GM12878 (cell line): Measurements from ENCODE around the gene ZNF317. TPM values are rescaled to one million over a fixed set of nuclear protein-coding genes. Genes with fewer than 3 reads are reported as not detected.

Experiments used
- BMI1 ChIP-seq: fragments of 450-650 bp; IDR thresholded peaks from 2 replicates; pipeline ENCODE4 v1.6.1; 2016; ENCODE audit warnings: mild to moderate bottlenecking, moderate library complexity, borderline replicate concordance
- CBFB ChIP-seq: IDR thresholded peaks from 2 replicates; pipeline ENCODE4 v1.6.1; 2016; ENCODE audit warnings: antibody characterized with exemption, low read depth
- CBX3 ChIP-seq: fragments of 200-600 bp; sonication (generic); IDR thresholded peaks from 2 replicates; pipeline ENCODE4 v1.6.1; 2016; ENCODE audit warnings: low read depth, borderline replicate concordance
- EZH2 ChIP-seq: IDR thresholded peaks from 2 replicates; pipeline ENCODE4 v1.6.1; 2012; ENCODE audit warnings: low read depth, mild to moderate bottlenecking, control low read depth, inconsistent platforms, low read length, borderline replicate concordance; ENCODE audit not compliant: control insufficient read depth
- JUND ChIP-seq: IDR thresholded peaks from 2 replicates; pipeline ENCODE4 v1.6.1; 2012; ENCODE audit warnings: low read depth, mild to moderate bottlenecking, low read length, improper control_type of control experiment, moderate library complexity
- ZNF217 ChIP-seq: fragments of 450-650 bp; IDR thresholded peaks from 2 replicates; pipeline ENCODE4 v1.6.1; 2017; ENCODE audit warnings: antibody characterized with exemption, mild to moderate bottlenecking
- polyA plus RNA-seq, 11 experiments: library from polyadenylated mRNA; depleted of rRNA in 4 of 11; unstranded in 6 of 11; stranded (reverse) in 5 of 11; fragments of >200 nt; fragmentation: Nextera tagmentation in 4 of 11; fragmentation: Illumina TruSeq in 1 of 11; extraction: Ambion mirVana in 4 of 11; extraction: Trizol in 1 of 11; gene quantifications; 1 replicate in 1 of 11; 2 replicates in 10 of 11; pipeline versions ENCODE4 v1.2.1 to v1.2.3, GENCODE V29; 2011 to 2016; ENCODE audit warnings: inconsistent platforms in 2 of 11, missing spikeins in 2 of 11, low read depth in 1 of 11
- total RNA-seq, 4 experiments: library from RNA; depleted of rRNA in 3 of 4; stranded (reverse); fragments of >200 nt in 3 of 4; fragmentation: Illumina TruSeq in 1 of 4; extraction: Trizol in 1 of 4; gene quantifications; 2 replicates each; pipeline versions ENCODE4 v1.2.1 to v1.2.3, GENCODE V29; 2013 to 2021
- TF ChIP-seq, protein P1 (sequence below): fragments of 450-650 bp; IDR thresholded peaks from 2 replicates; pipeline ENCODE4 v1.6.1; 2016; ENCODE audit warnings: mild to moderate bottlenecking, moderate library complexity, borderline replicate concordance
- TF ChIP-seq, protein P2 (sequence below): fragments of 450-650 bp; IDR thresholded peaks from 2 replicates; pipeline ENCODE4 v1.6.1; 2017; ENCODE audit warnings: mild to moderate bottlenecking
- TF ChIP-seq, protein P3 (sequence below): fragments of 450-650 bp; IDR thresholded peaks from 2 replicates; pipeline ENCODE4 v1.6.1; 2018; ENCODE audit warnings: mild to moderate bottlenecking, low read depth, moderate library complexity; ENCODE audit not compliant: partially characterized antibody
- TF ChIP-seq, protein P4 (sequence below): fragments of 150-350 bp; IDR thresholded peaks from 2 replicates; pipeline ENCODE4 v1.6.1; 2014; ENCODE audit warnings: mild to moderate bottlenecking, low read depth, low read length
- TF ChIP-seq, protein P5 (sequence below): fragments of 450-650 bp; IDR thresholded peaks from 2 replicates; pipeline ENCODE4 v1.6.1; 2016; ENCODE audit warnings: mild to moderate bottlenecking
- TF ChIP-seq, protein P6 (sequence below): fragments of 450-650 bp; IDR thresholded peaks from 2 replicates; pipeline ENCODE4 v1.6.1; 2017; ENCODE audit warnings: mild to moderate bottlenecking, moderate library complexity

Gene ZNF317
- total and polyA plus RNA-seq, 10 of the 15 experiments (the other 5 are each of a cell fraction or from before 2014, with no cell fraction given) = 22.7 to 39.4 (median 32.6) TPM

DNA sequence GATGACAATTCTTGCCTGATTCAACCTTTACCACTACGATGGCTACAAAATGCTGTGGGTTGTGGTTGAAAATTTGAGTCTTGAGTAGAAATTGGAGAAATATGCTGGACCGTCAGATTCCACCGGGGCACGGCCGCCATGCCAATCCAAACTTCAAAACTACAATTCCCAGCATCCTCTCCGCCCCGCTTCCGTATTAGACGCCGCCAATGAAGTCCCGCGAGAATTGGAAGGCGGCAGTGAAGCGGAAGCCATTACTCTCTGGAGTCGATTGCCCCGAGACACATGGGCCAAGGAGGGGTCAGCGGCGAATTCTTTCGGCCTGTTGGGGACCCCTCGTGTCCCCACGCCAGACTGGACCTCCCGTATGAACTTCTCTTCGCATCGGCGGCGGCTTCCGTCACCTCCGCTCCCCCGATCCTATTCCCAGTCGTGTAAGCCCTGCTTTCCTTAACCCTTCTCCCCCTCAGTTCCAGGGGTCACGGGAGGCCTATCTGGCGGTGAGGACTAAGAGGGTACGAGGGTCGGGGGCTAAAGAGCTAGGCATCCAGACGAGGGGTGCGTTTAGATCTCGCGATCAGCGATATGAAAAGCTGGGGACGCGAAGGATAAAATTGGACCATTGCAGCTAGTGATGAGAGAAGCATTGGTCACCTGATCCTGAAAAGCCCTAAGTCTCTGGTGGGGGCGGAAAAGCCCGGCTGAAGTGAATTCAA, at the start of gene ZNF317 (continued):
- TF ChIP-seq, protein P1, sequence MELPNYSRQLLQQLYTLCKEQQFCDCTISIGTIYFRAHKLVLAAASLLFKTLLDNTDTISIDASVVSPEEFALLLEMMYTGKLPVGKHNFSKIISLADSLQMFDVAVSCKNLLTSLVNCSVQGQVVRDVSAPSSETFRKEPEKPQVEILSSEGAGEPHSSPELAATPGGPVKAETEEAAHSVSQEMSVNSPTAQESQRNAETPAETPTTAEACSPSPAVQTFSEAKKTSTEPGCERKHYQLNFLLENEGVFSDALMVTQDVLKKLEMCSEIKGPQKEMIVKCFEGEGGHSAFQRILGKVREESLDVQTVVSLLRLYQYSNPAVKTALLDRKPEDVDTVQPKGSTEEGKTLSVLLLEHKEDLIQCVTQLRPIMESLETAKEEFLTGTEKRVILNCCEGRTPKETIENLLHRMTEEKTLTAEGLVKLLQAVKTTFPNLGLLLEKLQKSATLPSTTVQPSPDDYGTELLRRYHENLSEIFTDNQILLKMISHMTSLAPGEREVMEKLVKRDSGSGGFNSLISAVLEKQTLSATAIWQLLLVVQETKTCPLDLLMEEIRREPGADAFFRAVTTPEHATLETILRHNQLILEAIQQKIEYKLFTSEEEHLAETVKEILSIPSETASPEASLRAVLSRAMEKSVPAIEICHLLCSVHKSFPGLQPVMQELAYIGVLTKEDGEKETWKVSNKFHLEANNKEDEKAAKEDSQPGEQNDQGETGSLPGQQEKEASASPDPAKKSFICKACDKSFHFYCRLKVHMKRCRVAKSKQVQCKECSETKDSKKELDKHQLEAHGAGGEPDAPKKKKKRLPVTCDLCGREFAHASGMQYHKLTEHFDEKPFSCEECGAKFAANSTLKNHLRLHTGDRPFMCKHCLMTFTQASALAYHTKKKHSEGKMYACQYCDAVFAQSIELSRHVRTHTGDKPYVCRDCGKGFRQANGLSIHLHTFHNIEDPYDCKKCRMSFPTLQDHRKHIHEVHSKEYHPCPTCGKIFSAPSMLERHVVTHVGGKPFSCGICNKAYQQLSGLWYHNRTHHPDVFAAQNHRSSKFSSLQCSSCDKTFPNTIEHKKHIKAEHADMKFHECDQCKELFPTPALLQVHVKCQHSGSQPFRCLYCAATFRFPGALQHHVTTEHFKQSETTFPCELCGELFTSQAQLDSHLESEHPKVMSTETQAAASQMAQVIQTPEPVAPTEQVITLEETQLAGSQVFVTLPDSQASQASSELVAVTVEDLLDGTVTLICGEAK = peak; percentile 82; the same call in 1 of the 2 replicates
- TF ChIP-seq, protein P2, sequence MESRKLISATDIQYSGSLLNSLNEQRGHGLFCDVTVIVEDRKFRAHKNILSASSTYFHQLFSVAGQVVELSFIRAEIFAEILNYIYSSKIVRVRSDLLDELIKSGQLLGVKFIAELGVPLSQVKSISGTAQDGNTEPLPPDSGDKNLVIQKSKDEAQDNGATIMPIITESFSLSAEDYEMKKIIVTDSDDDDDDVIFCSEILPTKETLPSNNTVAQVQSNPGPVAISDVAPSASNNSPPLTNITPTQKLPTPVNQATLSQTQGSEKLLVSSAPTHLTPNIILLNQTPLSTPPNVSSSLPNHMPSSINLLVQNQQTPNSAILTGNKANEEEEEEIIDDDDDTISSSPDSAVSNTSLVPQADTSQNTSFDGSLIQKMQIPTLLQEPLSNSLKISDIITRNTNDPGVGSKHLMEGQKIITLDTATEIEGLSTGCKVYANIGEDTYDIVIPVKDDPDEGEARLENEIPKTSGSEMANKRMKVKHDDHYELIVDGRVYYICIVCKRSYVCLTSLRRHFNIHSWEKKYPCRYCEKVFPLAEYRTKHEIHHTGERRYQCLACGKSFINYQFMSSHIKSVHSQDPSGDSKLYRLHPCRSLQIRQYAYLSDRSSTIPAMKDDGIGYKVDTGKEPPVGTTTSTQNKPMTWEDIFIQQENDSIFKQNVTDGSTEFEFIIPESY = 0 out of 2 replicates have a peak, but pooled peaks have one; percentile 25
- TF ChIP-seq BMI1 (no peak), CBX3 (no peak), CBFB (peak; percentile 95), JUND (no peak), EZH2 (no peak), ZNF217 (no peak)
- TF ChIP-seq, protein P3, sequence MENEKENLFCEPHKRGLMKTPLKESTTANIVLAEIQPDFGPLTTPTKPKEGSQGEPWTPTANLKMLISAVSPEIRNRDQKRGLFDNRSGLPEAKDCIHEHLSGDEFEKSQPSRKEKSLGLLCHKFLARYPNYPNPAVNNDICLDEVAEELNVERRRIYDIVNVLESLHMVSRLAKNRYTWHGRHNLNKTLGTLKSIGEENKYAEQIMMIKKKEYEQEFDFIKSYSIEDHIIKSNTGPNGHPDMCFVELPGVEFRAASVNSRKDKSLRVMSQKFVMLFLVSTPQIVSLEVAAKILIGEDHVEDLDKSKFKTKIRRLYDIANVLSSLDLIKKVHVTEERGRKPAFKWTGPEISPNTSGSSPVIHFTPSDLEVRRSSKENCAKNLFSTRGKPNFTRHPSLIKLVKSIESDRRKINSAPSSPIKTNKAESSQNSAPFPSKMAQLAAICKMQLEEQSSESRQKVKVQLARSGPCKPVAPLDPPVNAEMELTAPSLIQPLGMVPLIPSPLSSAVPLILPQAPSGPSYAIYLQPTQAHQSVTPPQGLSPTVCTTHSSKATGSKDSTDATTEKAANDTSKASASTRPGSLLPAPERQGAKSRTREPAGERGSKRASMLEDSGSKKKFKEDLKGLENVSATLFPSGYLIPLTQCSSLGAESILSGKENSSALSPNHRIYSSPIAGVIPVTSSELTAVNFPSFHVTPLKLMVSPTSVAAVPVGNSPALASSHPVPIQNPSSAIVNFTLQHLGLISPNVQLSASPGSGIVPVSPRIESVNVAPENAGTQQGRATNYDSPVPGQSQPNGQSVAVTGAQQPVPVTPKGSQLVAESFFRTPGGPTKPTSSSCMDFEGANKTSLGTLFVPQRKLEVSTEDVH = no peak
- TF ChIP-seq, protein P4, sequence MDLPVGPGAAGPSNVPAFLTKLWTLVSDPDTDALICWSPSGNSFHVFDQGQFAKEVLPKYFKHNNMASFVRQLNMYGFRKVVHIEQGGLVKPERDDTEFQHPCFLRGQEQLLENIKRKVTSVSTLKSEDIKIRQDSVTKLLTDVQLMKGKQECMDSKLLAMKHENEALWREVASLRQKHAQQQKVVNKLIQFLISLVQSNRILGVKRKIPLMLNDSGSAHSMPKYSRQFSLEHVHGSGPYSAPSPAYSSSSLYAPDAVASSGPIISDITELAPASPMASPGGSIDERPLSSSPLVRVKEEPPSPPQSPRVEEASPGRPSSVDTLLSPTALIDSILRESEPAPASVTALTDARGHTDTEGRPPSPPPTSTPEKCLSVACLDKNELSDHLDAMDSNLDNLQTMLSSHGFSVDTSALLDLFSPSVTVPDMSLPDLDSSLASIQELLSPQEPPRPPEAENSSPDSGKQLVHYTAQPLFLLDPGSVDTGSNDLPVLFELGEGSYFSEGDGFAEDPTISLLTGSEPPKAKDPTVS = no peak
- TF ChIP-seq, protein P5, sequence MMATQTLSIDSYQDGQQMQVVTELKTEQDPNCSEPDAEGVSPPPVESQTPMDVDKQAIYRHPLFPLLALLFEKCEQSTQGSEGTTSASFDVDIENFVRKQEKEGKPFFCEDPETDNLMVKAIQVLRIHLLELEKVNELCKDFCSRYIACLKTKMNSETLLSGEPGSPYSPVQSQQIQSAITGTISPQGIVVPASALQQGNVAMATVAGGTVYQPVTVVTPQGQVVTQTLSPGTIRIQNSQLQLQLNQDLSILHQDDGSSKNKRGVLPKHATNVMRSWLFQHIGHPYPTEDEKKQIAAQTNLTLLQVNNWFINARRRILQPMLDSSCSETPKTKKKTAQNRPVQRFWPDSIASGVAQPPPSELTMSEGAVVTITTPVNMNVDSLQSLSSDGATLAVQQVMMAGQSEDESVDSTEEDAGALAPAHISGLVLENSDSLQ = peak; percentile 77
- TF ChIP-seq, protein P6, sequence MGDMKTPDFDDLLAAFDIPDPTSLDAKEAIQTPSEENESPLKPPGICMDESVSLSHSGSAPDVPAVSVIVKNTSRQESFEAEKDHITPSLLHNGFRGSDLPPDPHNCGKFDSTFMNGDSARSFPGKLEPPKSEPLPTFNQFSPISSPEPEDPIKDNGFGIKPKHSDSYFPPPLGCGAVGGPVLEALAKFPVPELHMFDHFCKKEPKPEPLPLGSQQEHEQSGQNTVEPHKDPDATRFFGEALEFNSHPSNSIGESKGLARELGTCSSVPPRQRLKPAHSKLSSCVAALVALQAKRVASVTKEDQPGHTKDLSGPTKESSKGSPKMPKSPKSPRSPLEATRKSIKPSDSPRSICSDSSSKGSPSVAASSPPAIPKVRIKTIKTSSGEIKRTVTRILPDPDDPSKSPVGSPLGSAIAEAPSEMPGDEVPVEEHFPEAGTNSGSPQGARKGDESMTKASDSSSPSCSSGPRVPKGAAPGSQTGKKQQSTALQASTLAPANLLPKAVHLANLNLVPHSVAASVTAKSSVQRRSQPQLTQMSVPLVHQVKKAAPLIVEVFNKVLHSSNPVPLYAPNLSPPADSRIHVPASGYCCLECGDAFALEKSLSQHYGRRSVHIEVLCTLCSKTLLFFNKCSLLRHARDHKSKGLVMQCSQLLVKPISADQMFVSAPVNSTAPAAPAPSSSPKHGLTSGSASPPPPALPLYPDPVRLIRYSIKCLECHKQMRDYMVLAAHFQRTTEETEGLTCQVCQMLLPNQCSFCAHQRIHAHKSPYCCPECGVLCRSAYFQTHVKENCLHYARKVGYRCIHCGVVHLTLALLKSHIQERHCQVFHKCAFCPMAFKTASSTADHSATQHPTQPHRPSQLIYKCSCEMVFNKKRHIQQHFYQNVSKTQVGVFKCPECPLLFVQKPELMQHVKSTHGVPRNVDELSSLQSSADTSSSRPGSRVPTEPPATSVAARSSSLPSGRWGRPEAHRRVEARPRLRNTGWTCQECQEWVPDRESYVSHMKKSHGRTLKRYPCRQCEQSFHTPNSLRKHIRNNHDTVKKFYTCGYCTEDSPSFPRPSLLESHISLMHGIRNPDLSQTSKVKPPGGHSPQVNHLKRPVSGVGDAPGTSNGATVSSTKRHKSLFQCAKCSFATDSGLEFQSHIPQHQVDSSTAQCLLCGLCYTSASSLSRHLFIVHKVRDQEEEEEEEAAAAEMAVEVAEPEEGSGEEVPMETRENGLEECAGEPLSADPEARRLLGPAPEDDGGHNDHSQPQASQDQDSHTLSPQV = no peak
